ENCODE results near the gene METRNL.

DNA sequence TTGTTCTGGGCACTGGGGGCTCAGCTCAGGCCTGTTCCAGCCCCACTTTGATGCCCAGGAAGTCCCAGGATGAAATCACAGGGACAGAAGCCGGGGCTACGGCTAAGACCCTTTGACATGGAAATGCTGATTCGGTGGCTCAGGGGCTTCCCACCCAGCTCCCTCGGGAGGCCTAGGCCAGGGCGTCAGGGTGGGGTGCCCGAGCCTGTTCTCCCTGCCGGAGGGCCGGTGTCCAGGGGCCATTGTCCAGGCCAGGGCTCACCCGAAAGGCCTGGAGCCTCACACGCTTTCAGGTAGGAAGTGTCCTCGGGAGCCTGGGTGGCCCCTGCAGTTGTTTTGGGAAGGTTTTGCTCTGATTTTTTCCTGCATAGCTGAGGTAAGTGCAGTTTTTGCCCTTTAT, 34.0 kb downstream of the METRNL start:
- no peak for TF ChIP-seq EZH2phosphoT487 (IDR thresholded peaks at IDR 0.05; ENCODE audit: low read depth)
- TF ChIP-seq, protein P1, sequence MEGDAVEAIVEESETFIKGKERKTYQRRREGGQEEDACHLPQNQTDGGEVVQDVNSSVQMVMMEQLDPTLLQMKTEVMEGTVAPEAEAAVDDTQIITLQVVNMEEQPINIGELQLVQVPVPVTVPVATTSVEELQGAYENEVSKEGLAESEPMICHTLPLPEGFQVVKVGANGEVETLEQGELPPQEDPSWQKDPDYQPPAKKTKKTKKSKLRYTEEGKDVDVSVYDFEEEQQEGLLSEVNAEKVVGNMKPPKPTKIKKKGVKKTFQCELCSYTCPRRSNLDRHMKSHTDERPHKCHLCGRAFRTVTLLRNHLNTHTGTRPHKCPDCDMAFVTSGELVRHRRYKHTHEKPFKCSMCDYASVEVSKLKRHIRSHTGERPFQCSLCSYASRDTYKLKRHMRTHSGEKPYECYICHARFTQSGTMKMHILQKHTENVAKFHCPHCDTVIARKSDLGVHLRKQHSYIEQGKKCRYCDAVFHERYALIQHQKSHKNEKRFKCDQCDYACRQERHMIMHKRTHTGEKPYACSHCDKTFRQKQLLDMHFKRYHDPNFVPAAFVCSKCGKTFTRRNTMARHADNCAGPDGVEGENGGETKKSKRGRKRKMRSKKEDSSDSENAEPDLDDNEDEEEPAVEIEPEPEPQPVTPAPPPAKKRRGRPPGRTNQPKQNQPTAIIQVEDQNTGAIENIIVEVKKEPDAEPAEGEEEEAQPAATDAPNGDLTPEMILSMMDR (IDR thresholded peaks at IDR 0.05; ENCODE audit: low read depth, low read length) = no peak
